ENCODE results near the gene STPG4. TPM values are rescaled to one million over a fixed set of nuclear protein-coding genes. Genes with fewer than 3 reads are reported as not detected.

The STPG4 gene
- total RNA-seq, 1 donor from 2014 or later: under 0.01 TPM

- DNase-seq (ENCODE audit: low read depth) (no peak), FAIRE-seq (no peak)
- Histone ChIP-seq H3K36me3 (ENCODE audit: control insufficient read depth, insufficient read depth, low read length) (peaks cover 15% of the 10 kb centered on the region), H3K4me3 (ENCODE audit: low read depth, low read length) (no peak overlapping the region), H3K27me3 (ENCODE audit: control insufficient read depth, insufficient read depth, low read length) (no peaks in the 10 kb centered on the region)
- TF ChIP-seq, protein P1, sequence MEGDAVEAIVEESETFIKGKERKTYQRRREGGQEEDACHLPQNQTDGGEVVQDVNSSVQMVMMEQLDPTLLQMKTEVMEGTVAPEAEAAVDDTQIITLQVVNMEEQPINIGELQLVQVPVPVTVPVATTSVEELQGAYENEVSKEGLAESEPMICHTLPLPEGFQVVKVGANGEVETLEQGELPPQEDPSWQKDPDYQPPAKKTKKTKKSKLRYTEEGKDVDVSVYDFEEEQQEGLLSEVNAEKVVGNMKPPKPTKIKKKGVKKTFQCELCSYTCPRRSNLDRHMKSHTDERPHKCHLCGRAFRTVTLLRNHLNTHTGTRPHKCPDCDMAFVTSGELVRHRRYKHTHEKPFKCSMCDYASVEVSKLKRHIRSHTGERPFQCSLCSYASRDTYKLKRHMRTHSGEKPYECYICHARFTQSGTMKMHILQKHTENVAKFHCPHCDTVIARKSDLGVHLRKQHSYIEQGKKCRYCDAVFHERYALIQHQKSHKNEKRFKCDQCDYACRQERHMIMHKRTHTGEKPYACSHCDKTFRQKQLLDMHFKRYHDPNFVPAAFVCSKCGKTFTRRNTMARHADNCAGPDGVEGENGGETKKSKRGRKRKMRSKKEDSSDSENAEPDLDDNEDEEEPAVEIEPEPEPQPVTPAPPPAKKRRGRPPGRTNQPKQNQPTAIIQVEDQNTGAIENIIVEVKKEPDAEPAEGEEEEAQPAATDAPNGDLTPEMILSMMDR (IDR thresholded peaks at IDR 0.05; ENCODE audit: insufficient read depth, low read length, severe bottlenecking): no peak
Observed at GRCh38 chr2:47162780-47163179, 7.7 kb upstream of the STPG4 start.

DNA sequence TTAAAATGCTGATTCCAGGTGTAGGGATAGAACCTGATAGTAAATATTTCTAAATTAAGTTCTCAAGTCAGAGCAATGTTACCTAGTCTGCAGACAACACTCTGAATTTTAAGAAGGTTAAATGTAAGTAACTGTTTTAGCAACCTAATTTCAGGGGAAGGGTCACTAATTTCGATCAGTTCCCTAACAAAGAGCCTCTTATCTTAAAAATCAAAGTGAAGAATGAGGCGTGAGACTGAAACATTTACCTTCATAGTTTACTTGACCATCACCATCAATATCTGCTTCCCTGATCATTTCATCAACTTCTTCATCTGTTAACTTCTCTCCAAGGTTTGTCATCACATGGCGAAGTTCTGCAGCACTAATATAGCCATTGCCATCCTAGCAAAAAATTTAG lies 6.4 kb upstream of the STPG4 start:
- TF ChIP-seq, protein P1 (IDR thresholded peaks at IDR 0.05; ENCODE audit: insufficient read depth, low read length, severe bottlenecking): no peak
- Histone ChIP-seq H3K4me3 (ENCODE audit: low read depth, low read length) (no peak overlapping the region), H3K27me3 (ENCODE audit: control insufficient read depth, insufficient read depth, low read length) (no peaks in the 10 kb centered on the region), H3K36me3 (ENCODE audit: control insufficient read depth, insufficient read depth, low read length) (peaks cover 13% of the 10 kb centered on the region)
- DNase-seq (ENCODE audit: low read depth): no peak
- no peak for FAIRE-seq

- FAIRE-seq: no peak
- no peak overlapping the region for H3K4me3 ChIP-seq (ENCODE audit: low read depth, low read length)
- no peak for DNase-seq (ENCODE audit: low read depth)
- TF ChIP-seq, protein P1 (IDR thresholded peaks at IDR 0.05; ENCODE audit: insufficient read depth, low read length, severe bottlenecking): no peak
- H3K27me3 ChIP-seq (ENCODE audit: control insufficient read depth, insufficient read depth, low read length): no peaks in the 10 kb centered on the region
- H3K36me3 ChIP-seq (ENCODE audit: control insufficient read depth, insufficient read depth, low read length): peaks cover 13% of the 10 kb centered on the region
Observed at GRCh38 chr2:47160660-47161059, 5.6 kb upstream of the STPG4 start.

DNA sequence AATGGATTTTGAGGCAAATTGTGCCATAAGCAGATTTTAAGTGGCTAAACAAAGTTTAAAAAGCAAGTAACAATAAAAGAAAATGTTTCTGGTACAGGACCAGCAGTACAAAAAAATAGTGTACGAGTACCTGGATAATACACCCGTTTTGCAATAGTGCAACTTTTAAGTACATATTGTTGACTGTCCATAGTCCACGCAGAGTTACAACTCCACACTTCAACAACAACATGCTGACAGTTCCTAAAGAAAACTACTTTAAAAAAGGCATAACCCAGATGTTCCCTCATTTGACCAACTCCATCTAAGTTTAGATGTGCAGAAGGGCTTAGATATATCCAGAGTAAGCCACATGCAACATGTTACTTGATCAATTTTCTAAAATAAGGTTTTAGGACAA lies 5.1 kb upstream of the STPG4 start:
- H3K27me3 ChIP-seq (ENCODE audit: control insufficient read depth, insufficient read depth, low read length): no peaks in the 10 kb centered on the region
- FAIRE-seq: no peak
- no peak for DNase-seq (ENCODE audit: low read depth)
- TF ChIP-seq, protein P1 (IDR thresholded peaks at IDR 0.05; ENCODE audit: insufficient read depth, low read length, severe bottlenecking): no peak
- peaks cover 13% of the 10 kb centered on the region for H3K36me3 ChIP-seq (ENCODE audit: control insufficient read depth, insufficient read depth, low read length)
- H3K4me3 ChIP-seq (ENCODE audit: low read depth, low read length): no peak overlapping the region

- Histone ChIP-seq H3K4me3 (ENCODE audit: low read depth, low read length) (no peak overlapping the region), H3K36me3 (ENCODE audit: control insufficient read depth, insufficient read depth, low read length) (peaks cover 12% of the 10 kb centered on the region), H3K27me3 (ENCODE audit: control insufficient read depth, insufficient read depth, low read length) (no peaks in the 10 kb centered on the region)
- DNase-seq (ENCODE audit: low read depth): no peak
- TF ChIP-seq, protein P1 (IDR thresholded peaks at IDR 0.05; ENCODE audit: insufficient read depth, low read length, severe bottlenecking): no peak
- FAIRE-seq: no peak
Observed at GRCh38 chr2:47159627-47160026, 4.5 kb upstream of the STPG4 start.

GRCh38 chr2:47158576-47158975 lies 3.5 kb upstream of the STPG4 start:
- TF ChIP-seq, protein P1 (IDR thresholded peaks at IDR 0.05; ENCODE audit: insufficient read depth, low read length, severe bottlenecking): no peak
- FAIRE-seq: no peak
- no peaks in the 10 kb centered on the region for H3K27me3 ChIP-seq (ENCODE audit: control insufficient read depth, insufficient read depth, low read length)
- no peak for DNase-seq (ENCODE audit: low read depth)
- H3K36me3 ChIP-seq (ENCODE audit: control insufficient read depth, insufficient read depth, low read length): peaks cover 11% of the 10 kb centered on the region
- H3K4me3 ChIP-seq (ENCODE audit: low read depth, low read length): no peak overlapping the region

Measured in bronchial epithelial cell (primary cell).